NCI-H2171 (cell line): ENCODE measurements around the gene SLX4IP.
A peak's percentile ranks its signal among the peaks of the same experiment; 100 is the strongest.

Experiments
- DNase-seq: peaks from one replicate; lab custom pipeline; 2025; lab: John Stamatoyannopoulos, UW

The SLX4IP gene

GRCh38 chr20:10428008-10428407 is 7.1 kb upstream of the SLX4IP start:
- DNase-seq, result no peak

- DNase-seq, result no peak
Observed at GRCh38 chr20:10429443-10429981, 5.6 kb upstream of the SLX4IP start.

DNA sequence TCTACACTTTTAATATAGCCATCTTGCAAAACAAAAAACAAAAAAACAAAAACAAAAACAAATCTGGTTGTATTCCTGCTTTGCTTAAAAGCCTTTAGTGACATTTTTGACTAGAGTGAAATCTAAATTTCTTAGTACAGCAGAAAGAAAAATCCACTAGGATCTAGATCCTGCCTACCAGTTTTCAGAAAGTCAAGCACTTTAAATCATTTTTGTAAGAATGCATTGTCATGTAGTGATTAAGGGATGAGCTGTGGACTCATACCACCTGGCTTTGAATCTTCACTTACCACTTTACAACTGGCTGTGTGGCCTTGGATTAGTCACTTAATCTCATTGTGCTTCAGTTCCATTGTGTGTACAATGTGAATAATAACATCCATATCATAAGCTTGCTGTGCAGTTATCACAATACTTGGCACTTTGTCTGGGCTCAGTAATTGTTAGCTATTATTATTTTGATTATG is 5.1 kb upstream of the SLX4IP start:
- no peak for DNase-seq

GRCh38 chr20:10430704-10431103 is 4.4 kb upstream of the SLX4IP start:
- no peak for DNase-seq

DNA sequence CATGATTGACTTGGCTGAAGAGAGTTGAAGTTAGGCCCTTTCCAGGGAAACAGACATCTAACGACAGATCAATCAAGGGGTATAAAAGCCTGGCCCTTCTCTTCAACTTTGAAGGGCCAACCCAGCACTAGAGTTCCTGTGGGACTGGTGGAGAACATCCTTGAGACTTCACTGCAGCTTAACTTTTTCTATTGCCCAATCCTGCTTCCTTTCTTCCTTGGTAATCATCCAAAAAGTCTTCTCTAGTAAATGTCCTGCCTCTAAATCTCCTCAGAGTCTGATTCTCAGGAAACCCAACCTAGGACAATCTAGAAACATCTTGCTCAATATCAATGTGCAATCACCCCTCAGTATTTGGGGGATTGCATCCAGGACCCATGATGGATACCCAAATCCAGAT is 3.0 kb upstream of the SLX4IP start:
- no peak for DNase-seq

DNA sequence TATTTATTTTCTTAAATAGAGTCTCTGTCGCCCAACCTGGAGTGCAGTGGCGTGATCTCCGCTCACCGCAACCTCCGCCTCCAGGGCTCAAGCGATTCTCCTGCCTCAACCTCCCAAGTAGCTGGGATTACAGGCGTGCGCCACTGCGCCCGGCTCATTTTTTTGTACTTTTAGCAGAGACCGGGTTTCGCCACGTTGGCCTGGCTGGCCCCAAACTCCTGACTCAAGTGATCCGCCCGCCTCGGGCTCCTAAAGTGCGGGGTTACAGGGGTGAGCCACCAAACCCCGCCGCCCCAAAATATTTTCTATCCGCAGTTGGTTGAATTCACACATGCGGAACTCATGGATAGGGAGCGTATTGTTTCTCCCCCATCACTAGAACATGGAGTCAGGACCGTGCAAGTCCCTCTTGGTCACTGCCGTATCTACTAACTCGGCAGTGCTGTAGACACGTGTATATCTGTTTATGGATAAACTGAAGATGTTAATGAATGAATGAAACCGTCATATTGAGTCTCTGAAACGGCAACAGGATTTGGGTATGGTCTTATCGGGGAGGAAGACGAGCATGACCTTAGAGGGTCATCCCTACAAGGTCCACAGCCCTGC is 2.0 kb upstream of the SLX4IP start:
- no peak for DNase-seq

DNA sequence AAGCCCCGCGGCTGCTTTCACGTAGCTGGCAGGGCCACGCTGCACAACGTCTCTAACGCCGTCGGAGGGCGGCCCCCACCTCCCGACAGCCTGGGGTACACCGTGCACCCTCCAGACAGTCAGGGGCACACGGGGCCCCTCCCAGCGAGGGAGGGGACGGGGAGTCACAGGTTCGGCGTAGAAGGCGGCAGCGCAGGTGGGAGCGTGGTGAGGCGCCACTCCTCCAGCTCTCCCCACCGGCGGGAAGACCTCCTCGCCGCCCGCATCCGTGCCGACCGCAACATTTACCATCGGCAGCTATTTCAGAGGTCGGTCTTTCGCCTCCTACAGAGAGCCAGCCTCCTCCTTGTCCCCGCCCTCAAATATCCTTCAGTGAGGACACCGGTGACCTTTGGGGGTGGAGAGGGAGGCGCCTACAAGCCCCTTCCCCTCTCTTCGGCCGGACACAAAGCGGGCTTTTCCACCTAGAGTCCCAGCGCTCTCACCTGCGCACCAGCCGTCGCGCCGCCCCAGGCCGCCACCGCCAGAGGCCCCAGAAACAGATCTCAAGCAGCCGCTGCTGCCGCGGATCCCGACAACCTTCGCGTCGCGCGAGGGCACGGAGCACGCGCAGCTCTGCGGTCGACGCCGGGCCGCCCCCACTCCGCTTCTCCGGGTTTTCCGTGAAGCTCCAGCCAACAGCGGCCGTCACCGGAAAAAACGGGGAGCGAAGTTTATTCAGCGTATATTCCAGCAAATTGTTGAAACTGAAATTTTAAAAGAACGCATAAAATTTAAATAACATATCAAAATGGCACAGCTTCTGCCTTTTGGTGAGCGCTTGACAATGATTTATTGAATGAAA is 1.3 kb upstream of the SLX4IP start, which contains the start of gene MKKS:
Gene MKKS (minus strand): TSS at position 600 of the 844 bp plus-strand sequence. CDS start 20,708 bp downstream, outside the sequence.
- peak; percentile 96 for DNase-seq

DNA sequence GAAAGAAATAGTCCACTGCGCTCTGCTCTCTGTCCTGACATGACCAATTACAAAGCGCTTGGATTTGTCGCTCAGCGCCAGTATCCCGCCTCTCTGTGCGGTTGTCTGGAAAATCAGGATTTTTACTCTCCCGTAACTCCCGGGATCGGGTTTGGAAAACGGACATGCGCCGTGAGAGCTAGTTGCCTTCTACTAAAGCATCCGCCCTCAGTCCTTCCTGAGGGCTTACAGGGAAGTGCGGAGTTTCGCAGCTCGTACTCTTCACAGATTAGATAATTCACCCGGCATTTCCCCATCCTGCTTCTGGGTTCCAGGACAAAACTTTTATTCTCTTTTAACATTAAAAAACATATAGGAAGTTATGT is 656 bp upstream of the SLX4IP start:
- peak; percentile 99 for DNase-seq

- no peak for DNase-seq
Observed at GRCh38 chr20:10436053-10436699, 1.1 kb downstream of the SLX4IP start.

GRCh38 chr20:10438217-10438616 is 3.1 kb downstream of the SLX4IP start:
- no peak for DNase-seq

- DNase-seq, result no peak
Observed at GRCh38 chr20:10443936-10444335, 8.8 kb downstream of the SLX4IP start.

GRCh38 chr20:10445758-10446157 is 10.7 kb downstream of the SLX4IP start:
- DNase-seq, result no peak

DNA sequence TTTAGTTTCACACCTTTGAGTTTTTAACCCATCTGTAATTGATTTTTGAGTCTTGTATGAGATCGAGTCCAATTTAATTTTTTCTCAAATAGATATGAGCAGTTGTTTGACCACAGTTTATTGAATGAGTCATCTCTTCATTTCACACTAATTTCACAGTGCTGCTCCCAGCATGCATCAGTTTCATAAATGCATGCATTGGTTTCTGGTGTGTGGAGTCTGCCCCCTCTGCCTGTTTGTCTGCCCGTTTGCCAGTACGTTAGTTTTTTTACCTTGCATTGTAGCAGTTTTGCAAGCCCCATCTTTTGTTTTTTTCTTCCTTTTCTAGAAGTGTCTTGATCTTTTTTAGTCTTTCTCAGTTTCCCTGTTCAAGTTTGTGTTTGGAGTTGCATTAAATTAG is 11.9 kb downstream of the SLX4IP start:
- peak; percentile 30 for DNase-seq

- DNase-seq, result peak; percentile 3
Observed at GRCh38 chr20:10448270-10449156, 13.4 kb downstream of the SLX4IP start.

DNA sequence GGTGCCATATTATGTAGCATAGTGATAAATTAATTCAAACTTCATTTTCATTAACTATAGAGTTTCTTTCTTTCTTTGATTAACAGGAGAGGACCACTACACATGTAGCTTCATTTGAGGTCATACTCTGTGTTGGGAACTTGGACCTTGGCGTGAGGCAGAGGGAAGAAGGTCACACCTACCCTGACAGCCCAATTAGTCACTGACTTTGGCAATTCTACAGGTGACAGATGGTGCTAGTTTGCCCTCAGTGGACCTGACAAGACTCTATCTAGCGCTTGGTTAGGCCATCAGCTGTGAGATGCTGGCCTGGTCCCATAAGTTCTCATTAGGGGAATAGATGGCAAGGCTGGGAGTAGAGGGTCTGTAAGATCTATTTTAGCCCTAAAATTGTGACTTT is 14.2 kb downstream of the SLX4IP start:
- DNase-seq, result no peak

DNA sequence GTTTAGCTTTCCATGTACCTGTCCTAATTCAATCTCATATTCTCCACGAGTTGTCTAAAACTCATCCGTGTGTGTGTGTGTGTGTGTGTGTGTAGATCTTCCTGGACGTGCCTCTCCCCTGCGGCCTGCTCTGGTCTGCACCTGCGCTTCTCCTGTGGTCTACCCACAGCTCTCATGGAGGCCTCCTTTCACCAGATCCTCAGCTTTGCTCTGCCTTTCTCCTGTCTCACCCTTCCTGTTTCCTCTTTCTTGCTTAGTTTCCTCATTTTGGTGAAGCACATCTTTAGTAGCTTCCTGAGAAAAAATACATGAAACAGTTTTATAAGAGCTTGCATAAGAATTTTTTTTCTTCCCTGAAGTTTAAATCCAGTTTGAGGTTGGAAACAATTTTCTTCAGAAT is 18.1 kb downstream of the SLX4IP start:
- no peak for DNase-seq

- peak; percentile 12 for DNase-seq
Observed at GRCh38 chr20:10454151-10454750, 19.1 kb downstream of the SLX4IP start.

GRCh38 chr20:10461495-10461894 is 26.4 kb downstream of the SLX4IP start:
- DNase-seq, result no peak

- DNase-seq, result no peak
Observed at GRCh38 chr20:10462516-10462915, 27.4 kb downstream of the SLX4IP start.

- DNase-seq, result no peak
Observed at GRCh38 chr20:10463622-10464021, 28.5 kb downstream of the SLX4IP start.

- no peak for DNase-seq
Observed at GRCh38 chr20:10465135-10465534, 30.0 kb downstream of the SLX4IP start.
